Keratinocyte (primary cell): ENCODE results near the gene LDLRAD4.

Source experiments
- EZH2 ChIP-seq: IDR thresholded peaks from one replicate; pipeline ENCODE4 v1.6.1; 2012; ENCODE audit warnings: inconsistent platforms, mild to moderate bottlenecking, low read length, moderate library complexity
- TF ChIP-seq, protein P1 (sequence below), 3 experiments: IDR thresholded peaks in 1 of 3; conservative IDR thresholded peaks in 1 of 3; optimal IDR thresholded peaks in 1 of 3; 2 replicates in 2 of 3; 3 replicates in 1 of 3; pipeline versions ENCODE3 to v1.5.1; 2011; ENCODE audit warnings: low read length in 3 of 3, mild to moderate bottlenecking in 3 of 3, moderate library complexity in 2 of 3, control low read depth in 1 of 3, inconsistent platforms in 1 of 3; ENCODE audit not compliant: insufficient read depth in 2 of 3; ENCODE audit errors: extremely low read depth in 1 of 3

DNA sequence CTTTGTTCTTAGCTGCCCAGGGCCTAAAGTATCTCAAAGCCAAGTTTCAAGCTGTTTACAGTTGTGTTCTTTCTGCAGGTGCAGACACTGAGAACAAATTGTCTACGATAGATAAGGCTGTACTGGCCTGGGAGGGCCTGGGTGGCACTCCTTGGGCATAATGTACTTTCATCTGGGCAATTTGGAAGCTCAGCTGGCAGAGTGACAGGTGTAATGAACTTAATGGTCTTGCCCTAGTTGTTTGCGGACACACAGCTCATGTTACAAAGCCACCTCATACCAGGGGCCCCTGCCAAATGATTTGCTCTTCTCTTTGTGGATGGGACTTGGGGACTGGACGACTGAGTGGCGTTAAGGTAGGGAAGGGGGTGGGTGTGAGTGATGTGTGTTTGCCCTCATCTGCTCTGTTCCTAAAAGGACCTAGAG, 4.3 kb downstream of the LDLRAD4 start:
- TF ChIP-seq, protein P1, sequence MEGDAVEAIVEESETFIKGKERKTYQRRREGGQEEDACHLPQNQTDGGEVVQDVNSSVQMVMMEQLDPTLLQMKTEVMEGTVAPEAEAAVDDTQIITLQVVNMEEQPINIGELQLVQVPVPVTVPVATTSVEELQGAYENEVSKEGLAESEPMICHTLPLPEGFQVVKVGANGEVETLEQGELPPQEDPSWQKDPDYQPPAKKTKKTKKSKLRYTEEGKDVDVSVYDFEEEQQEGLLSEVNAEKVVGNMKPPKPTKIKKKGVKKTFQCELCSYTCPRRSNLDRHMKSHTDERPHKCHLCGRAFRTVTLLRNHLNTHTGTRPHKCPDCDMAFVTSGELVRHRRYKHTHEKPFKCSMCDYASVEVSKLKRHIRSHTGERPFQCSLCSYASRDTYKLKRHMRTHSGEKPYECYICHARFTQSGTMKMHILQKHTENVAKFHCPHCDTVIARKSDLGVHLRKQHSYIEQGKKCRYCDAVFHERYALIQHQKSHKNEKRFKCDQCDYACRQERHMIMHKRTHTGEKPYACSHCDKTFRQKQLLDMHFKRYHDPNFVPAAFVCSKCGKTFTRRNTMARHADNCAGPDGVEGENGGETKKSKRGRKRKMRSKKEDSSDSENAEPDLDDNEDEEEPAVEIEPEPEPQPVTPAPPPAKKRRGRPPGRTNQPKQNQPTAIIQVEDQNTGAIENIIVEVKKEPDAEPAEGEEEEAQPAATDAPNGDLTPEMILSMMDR (optimal IDR thresholded peaks at IDR 0.05 in 1 of 3, IDR thresholded peaks at IDR 0.05 in 1 of 3, conservative IDR thresholded peaks at IDR 0.05 in 1 of 3; ENCODE audit: extremely low read depth in 1 of 3, insufficient read depth in 2 of 3, low read length in 3 of 3), result no peak
- TF ChIP-seq EZH2, result no peak
